Transverse colon (tissue), 4 donors: ENCODE results near the gene ADAMTS6. TPM values are rescaled to one million over a fixed set of nuclear protein-coding genes. Genes with fewer than 3 reads are reported as not detected.

Experiments used
- DNase-seq: peaks from one replicate; pipeline ENCODE4 v3.0.0-alpha.2; 2019
- H3K27ac ChIP-seq, 4 donors: fragments of 200-600 bp; sonication (generic); 2 replicates each; pipeline ENCODE4 v1.5.1; 2016 to 2018; ENCODE audit warnings: inconsistent platforms in 4 of 4
- H3K27me3 ChIP-seq: fragments of 200-600 bp; sonication (generic); 2 replicates; pipeline ENCODE4 v1.5.1; 2017; ENCODE audit warnings: inconsistent platforms
- H3K36me3 ChIP-seq, 4 donors: fragments of 200-600 bp; sonication (generic); 2 replicates each; pipeline ENCODE4 v1.5.1; 2017 to 2019; ENCODE audit warnings: inconsistent platforms in 4 of 4
- H3K4me1 ChIP-seq, 4 donors: fragments of 200-600 bp; sonication (generic); 2 replicates each; pipeline ENCODE4 v1.5.1; 2017 to 2020; ENCODE audit warnings: inconsistent platforms in 4 of 4
- H3K4me3 ChIP-seq, 4 donors: fragments of 200-600 bp; sonication (generic); 1 replicate in 1 of 4; 2 replicates in 3 of 4; pipeline versions ENCODE4 v1.5.1 to v1.6.1; 2017 to 2019; ENCODE audit warnings: inconsistent platforms in 4 of 4
- H3K9me3 ChIP-seq, 2 donors: fragments of 200-600 bp; sonication (generic); 2 replicates each; pipeline ENCODE4 v1.5.1; 2017 to 2019; ENCODE audit warnings: inconsistent platforms in 2 of 2
- EP300 ChIP-seq: sonication (generic); formaldehyde crosslinking; IDR thresholded peaks from one replicate; pipeline ENCODE4 v1.6.1; 2017; ENCODE audit warnings: antibody characterized with exemption, low read depth
- POLR2A ChIP-seq: fragments of 450-650 bp; IDR thresholded peaks from one replicate; pipeline ENCODE4 v1.6.1; 2016; ENCODE audit warnings: antibody characterized with exemption, mild to moderate bottlenecking, moderate library complexity
- POLR2AphosphoS5 ChIP-seq, 3 donors: sonication (generic); formaldehyde crosslinking; IDR thresholded peaks; one replicate each; pipeline ENCODE4 v1.6.1; 2016; ENCODE audit warnings: antibody characterized with exemption in 3 of 3
- WGBS, 2 donors: methylation state at CpG; one replicate each; pipeline ENCODE4 v1.1.5; 2018; ENCODE audit warnings: low coverage in 1 of 2; 5-methylcytosine and 5-hydroxymethylcytosine counted together
- in situ Hi-C, 4 donors: fragments of 200-750 bp; cut with MboI; loops; one replicate each; pipeline versions ENCODE4 v1.15.0 to v1.15.1; 2017; ENCODE audit warnings: low sequenced_read_pairs in 3 of 4, low pct_ligation_motif_present in 1 of 4, low pct_unique_long_range_greater_than_20kb in 1 of 4
- intact Hi-C: fragments of 100-400 bp; cut with DNase I; formaldehyde crosslinking; loops from one replicate; pipeline ENCODE4 v1.15.1; 2023; ENCODE audit warnings: low total_unique reads
- total RNA-seq, 4 donors: library from RNA; depleted of rRNA; stranded (reverse); fragments of >200 nt; gene quantifications; one replicate each; pipeline ENCODE4 v1.1.0, GENCODE V29; 2016
- TF ChIP-seq, protein P1 (sequence below), 5 experiments: fragments of 200-600 bp in 3 of 5; fragments of 450-650 bp in 2 of 5; sonication (generic) in 3 of 5; IDR thresholded peaks; 1 replicate in 2 of 5; 2 replicates in 3 of 5; pipeline ENCODE4 v1.5.1; 2016 to 2017; ENCODE audit warnings: antibody characterized with exemption in 5 of 5, inconsistent platforms in 3 of 5, mild to moderate bottlenecking in 2 of 5, moderate library complexity in 1 of 5

Gene ADAMTS6
- total RNA-seq, 4 donors from 2014 or later, result 0.96 to 2.2 (median 1.1) TPM; not detected in 1

DNA sequence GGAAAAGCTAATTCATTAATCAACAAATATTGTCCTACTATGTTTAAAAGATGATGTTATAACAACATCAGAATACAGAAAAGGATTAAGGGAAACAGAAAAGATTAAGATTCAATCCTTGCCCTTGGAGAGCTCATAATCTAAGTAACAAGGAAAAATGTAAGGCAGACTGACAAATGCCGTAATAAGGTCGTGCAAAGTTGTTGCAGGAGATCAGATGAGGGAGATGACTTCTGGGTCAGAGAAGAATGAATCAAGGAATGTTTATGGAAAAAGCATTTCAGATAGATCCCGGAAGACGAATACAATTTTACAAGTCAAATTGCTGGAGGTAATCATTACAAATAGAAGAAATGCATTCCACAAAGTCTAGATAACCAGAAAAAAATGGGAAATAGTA is 6.4 kb downstream of the ADAMTS6 start:
- in situ Hi-C loops, result loop anchor here (10.0 to 25.0 kb wide), 6 partner anchors 363 to 838 kb away; no protein-coding TSS in a partner anchor
- 85% methylated on average over 4 of the region's 4 CpGs for WGBS, 2 donors

DNA sequence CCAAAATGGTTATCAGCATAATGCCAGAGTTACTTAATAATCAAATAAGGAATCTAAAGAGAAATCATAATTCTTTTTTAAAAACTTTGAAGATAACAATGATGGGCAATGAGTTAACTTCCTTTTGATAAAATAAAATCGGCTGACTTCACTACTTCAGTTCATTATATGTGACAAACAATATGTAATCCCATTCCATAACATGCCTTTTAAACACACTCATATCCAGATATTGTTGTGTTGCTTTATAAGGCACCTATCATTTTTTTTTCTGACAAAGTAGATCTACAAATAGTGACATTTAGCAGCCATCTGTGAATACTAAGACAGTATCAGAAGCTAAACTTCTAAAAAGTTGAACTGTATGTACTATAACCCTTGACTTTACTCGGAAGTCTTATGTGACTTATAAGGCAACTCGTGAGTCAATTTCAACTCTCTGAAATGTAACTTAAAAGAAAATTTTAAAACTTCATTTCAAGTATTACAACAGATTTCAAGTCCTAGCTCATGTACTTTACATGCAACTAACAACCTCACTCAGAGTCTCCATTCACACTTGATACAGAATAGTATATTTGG is 7.5 kb downstream of the ADAMTS6 start:
- WGBS, 2 donors, result 72 to 83% methylated on average over 3 of the region's 3 CpGs
- in situ Hi-C loops, result loop anchor here in 1 of 4 donors (10.0 kb wide), 1 partner anchor 669 kb away; no protein-coding TSS in a partner anchor

More for the DNA sequence above, 6.4 kb downstream of the ADAMTS6 start:
- Histone ChIP-seq H3K4me1 (peaks cover 0 to 10% (median 6%) of the 10 kb centered on the region in 4 donors), H3K36me3 (no peaks in the 10 kb centered on the region), H3K9me3 (no peaks in the 10 kb centered on the region), H3K27me3 (no peaks in the 10 kb centered on the region), H3K27ac (no peak overlapping the region), H3K4me3 (no peak overlapping the region)
- no peak for TF ChIP-seq EP300
- TF ChIP-seq, protein P1, sequence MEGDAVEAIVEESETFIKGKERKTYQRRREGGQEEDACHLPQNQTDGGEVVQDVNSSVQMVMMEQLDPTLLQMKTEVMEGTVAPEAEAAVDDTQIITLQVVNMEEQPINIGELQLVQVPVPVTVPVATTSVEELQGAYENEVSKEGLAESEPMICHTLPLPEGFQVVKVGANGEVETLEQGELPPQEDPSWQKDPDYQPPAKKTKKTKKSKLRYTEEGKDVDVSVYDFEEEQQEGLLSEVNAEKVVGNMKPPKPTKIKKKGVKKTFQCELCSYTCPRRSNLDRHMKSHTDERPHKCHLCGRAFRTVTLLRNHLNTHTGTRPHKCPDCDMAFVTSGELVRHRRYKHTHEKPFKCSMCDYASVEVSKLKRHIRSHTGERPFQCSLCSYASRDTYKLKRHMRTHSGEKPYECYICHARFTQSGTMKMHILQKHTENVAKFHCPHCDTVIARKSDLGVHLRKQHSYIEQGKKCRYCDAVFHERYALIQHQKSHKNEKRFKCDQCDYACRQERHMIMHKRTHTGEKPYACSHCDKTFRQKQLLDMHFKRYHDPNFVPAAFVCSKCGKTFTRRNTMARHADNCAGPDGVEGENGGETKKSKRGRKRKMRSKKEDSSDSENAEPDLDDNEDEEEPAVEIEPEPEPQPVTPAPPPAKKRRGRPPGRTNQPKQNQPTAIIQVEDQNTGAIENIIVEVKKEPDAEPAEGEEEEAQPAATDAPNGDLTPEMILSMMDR (IDR thresholded peaks at IDR 0.05), result no peak
- DNase-seq, result no peak
- intact Hi-C loops, result no loop called here

DNA sequence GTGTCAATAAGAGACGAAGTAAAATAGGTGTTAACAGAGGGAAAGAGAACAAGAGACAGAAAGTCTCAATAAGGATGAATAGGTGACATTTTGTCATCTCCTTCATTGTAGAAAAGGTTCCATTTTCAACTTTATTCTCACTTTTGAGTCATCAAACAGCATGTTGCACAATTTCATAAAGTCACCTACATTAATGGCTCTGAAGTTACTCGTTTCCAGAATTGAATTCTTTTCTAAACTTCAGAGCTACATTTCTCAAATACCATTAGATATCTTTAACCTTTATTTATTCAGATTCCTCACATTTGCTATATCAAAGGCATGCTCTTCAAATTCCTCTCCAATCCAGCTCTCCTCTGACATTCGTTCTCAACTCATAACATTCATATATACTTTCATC is 13.1 kb downstream of the ADAMTS6 start:
- no peaks in the 10 kb centered on the region for H3K9me3 ChIP-seq
- intact Hi-C loops (no loop called here), in situ Hi-C loops (no loop called here)
- TF ChIP-seq POLR2AphosphoS5 (IDR thresholded peaks at IDR 0.05) (no peak), POLR2A (no peak), EP300 (no peak)
- TF ChIP-seq, protein P1 (IDR thresholded peaks at IDR 0.05), result no peak
- DNase-seq, result no peak
- WGBS, 2 donors, result 70 to 80% methylated on average over 3 of the region's 3 CpGs
- no peaks in the 10 kb centered on the region for H3K4me1 ChIP-seq
- H3K27me3 ChIP-seq, result no peaks in the 10 kb centered on the region
- no peaks in the 10 kb centered on the region for H3K36me3 ChIP-seq
- H3K27ac ChIP-seq, result no peak overlapping the region
- H3K4me3 ChIP-seq, result no peak overlapping the region

More for the DNA sequence above, 7.5 kb downstream of the ADAMTS6 start:
- intact Hi-C loops, result no loop called here
- Histone ChIP-seq H3K4me1 (peaks cover 0 to under 1% (median 0%) of the 10 kb centered on the region in 4 donors), H3K4me3 (no peak overlapping the region), H3K36me3 (no peaks in the 10 kb centered on the region), H3K9me3 (no peaks in the 10 kb centered on the region), H3K27me3 (no peaks in the 10 kb centered on the region), H3K27ac (no peak overlapping the region)
- TF ChIP-seq EP300 (no peak), POLR2AphosphoS5 (IDR thresholded peaks at IDR 0.05) (no peak), POLR2A (no peak)
- TF ChIP-seq, protein P1 (IDR thresholded peaks at IDR 0.05), result no peak
- no peak for DNase-seq

DNA sequence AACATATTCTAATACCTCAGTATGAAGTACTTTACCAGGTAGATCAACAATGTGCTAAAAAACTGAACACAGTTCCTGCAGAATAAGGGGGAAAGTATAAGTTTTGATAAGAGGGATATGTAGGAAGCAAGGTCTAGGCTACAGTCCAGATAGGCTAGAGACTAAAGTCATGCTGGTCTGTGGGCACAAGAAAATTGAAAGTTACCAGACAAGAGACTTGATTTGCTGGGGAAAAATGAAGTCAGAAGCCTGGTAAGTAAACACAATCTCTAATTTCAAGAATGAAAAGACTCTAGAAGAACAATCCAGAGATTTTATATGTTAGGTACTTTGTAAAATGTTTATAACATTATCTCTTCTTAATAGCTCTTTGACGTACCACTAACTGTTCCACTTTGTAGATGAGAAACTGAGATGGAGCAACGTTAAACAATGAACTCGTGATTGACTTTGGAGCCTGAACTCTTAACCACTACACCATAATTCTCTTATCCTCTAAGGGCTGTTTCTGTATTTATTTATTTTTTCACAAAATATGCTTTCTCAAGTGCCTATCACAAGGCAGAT is 19.5 kb downstream of the ADAMTS6 start:
- no peaks in the 10 kb centered on the region for H3K4me1 ChIP-seq
- 75 to 84% methylated on average over 3 of the region's 3 CpGs for WGBS, 2 donors
- no peaks in the 10 kb centered on the region for H3K9me3 ChIP-seq
- no peak overlapping the region for H3K4me3 ChIP-seq
- no peak overlapping the region for H3K27ac ChIP-seq
- TF ChIP-seq POLR2AphosphoS5 (IDR thresholded peaks at IDR 0.05), result no peak
- no peak for TF ChIP-seq POLR2A
- TF ChIP-seq, protein P1 (IDR thresholded peaks at IDR 0.05), result no peak
- no peak for TF ChIP-seq EP300
- no peaks in the 10 kb centered on the region for H3K27me3 ChIP-seq
- no peak for DNase-seq
- intact Hi-C loops, result no loop called here
- in situ Hi-C loops, result no loop called here
- no peaks in the 10 kb centered on the region for H3K36me3 ChIP-seq
